HEK293 (cell line): Measurements from ENCODE around the gene HMGCS1.

ENCODE experiments used
- GFI1B ChIP-seq: fragments of 450-650 bp; formaldehyde crosslinking; IDR thresholded peaks from 2 replicates; pipeline ENCODE4 v1.5.1; 2016; ENCODE audit warnings: missing biosample characterization, missing genetic modification characterization
- OSR2 ChIP-seq: fragments of 450-650 bp; formaldehyde crosslinking; IDR thresholded peaks from 2 replicates; pipeline ENCODE4 v1.5.1; 2016; ENCODE audit warnings: missing biosample characterization, missing genetic modification characterization
- RBAK ChIP-seq: fragments of 450-650 bp; formaldehyde crosslinking; IDR thresholded peaks from 2 replicates; pipeline ENCODE4 v1.5.1; 2016; ENCODE audit warnings: missing biosample characterization, missing genetic modification characterization
- REPIN1 ChIP-seq: fragments of 450-650 bp; formaldehyde crosslinking; IDR thresholded peaks from 2 replicates; pipeline ENCODE4 v1.5.1; 2017; ENCODE audit warnings: missing biosample characterization, missing genetic modification characterization, low read depth
- REST ChIP-seq: fragments of 450-650 bp; formaldehyde crosslinking; IDR thresholded peaks from 2 replicates; pipeline ENCODE4 v1.5.1; 2016; ENCODE audit warnings: missing biosample characterization, missing genetic modification characterization
- TCF7L2 ChIP-seq: IDR thresholded peaks from 2 replicates; pipeline ENCODE4 v1.6.1; 2011; ENCODE audit warnings: low read depth, mild to moderate bottlenecking, inconsistent platforms, low read length, moderate library complexity, borderline replicate concordance
- ZBTB17 ChIP-seq: fragments of 450-650 bp; formaldehyde crosslinking; IDR thresholded peaks from 2 replicates; pipeline ENCODE4 v1.5.1; 2016; ENCODE audit warnings: missing biosample characterization, missing genetic modification characterization
- ZBTB20 ChIP-seq: fragments of 450-650 bp; formaldehyde crosslinking; IDR thresholded peaks from 2 replicates; pipeline ENCODE4 v1.5.1; 2016; ENCODE audit warnings: missing biosample characterization, missing genetic modification characterization
- ZBTB44 ChIP-seq: fragments of 450-650 bp; IDR thresholded peaks from 2 replicates; pipeline ENCODE4 v1.5.1; 2018; ENCODE audit warnings: missing biosample characterization, mild to moderate bottlenecking, missing genetic modification characterization
- ZFP37 ChIP-seq: fragments of 450-650 bp; formaldehyde crosslinking; IDR thresholded peaks from 2 replicates; pipeline ENCODE4 v1.5.1; 2016; ENCODE audit warnings: missing biosample characterization, missing genetic modification characterization
- ZIC2 ChIP-seq: fragments of 450-650 bp; formaldehyde crosslinking; IDR thresholded peaks from 2 replicates; pipeline ENCODE4 v1.5.1; 2016; ENCODE audit warnings: missing biosample characterization, missing genetic modification characterization
- ZNF121 ChIP-seq: fragments of 450-650 bp; formaldehyde crosslinking; IDR thresholded peaks from 2 replicates; pipeline ENCODE4 v1.5.1; 2016; ENCODE audit warnings: missing biosample characterization, missing genetic modification characterization
- ZNF133 ChIP-seq: fragments of 450-650 bp; formaldehyde crosslinking; IDR thresholded peaks from 2 replicates; pipeline ENCODE4 v1.5.1; 2016; ENCODE audit warnings: missing biosample characterization, missing genetic modification characterization
- ZNF157 ChIP-seq: fragments of 450-650 bp; formaldehyde crosslinking; IDR thresholded peaks from 2 replicates; pipeline ENCODE4 v1.5.1; 2016; ENCODE audit warnings: missing biosample characterization, missing genetic modification characterization
- ZNF169 ChIP-seq: fragments of 450-650 bp; formaldehyde crosslinking; IDR thresholded peaks from 2 replicates; pipeline ENCODE4 v1.5.1; 2016; ENCODE audit warnings: missing biosample characterization, missing genetic modification characterization
- ZNF184 ChIP-seq: fragments of 450-650 bp; IDR thresholded peaks from 2 replicates; pipeline ENCODE4 v1.5.1; 2018; ENCODE audit warnings: missing biosample characterization, mild to moderate bottlenecking, missing genetic modification characterization
- ZNF202 ChIP-seq: fragments of 450-650 bp; formaldehyde crosslinking; IDR thresholded peaks from 2 replicates; pipeline ENCODE4 v1.5.1; 2016; ENCODE audit warnings: missing biosample characterization, missing genetic modification characterization, borderline replicate concordance
- ZNF341 ChIP-seq: fragments of 450-650 bp; formaldehyde crosslinking; IDR thresholded peaks from 2 replicates; pipeline ENCODE4; 2016; ENCODE audit warnings: low read depth, missing biosample characterization, missing genetic modification characterization
- ZNF37A ChIP-seq: fragments of 450-650 bp; IDR thresholded peaks from 2 replicates; pipeline ENCODE4 v1.5.1; 2018; ENCODE audit warnings: missing biosample characterization, missing genetic modification characterization
- ZNF449 ChIP-seq: fragments of 450-650 bp; formaldehyde crosslinking; IDR thresholded peaks from 2 replicates; pipeline ENCODE4 v1.5.1; 2017; ENCODE audit warnings: missing biosample characterization, mild to moderate bottlenecking, missing genetic modification characterization, moderate library complexity
- ZNF510 ChIP-seq: fragments of 450-650 bp; formaldehyde crosslinking; IDR thresholded peaks from 2 replicates; pipeline ENCODE4 v1.5.1; 2018; ENCODE audit warnings: mild to moderate bottlenecking, missing genetic modification characterization, missing biosample characterization; ENCODE audit not compliant: insufficient replicate concordance
- ZNF518A ChIP-seq: fragments of 450-650 bp; formaldehyde crosslinking; conservative IDR thresholded peaks from 2 replicates; pipeline ENCODE4 v1.5.1; 2016; ENCODE audit warnings: low read depth, missing biosample characterization, missing genetic modification characterization
- ZNF629 ChIP-seq: fragments of 450-650 bp; formaldehyde crosslinking; IDR thresholded peaks from 2 replicates; pipeline ENCODE4 v1.5.1; 2017; ENCODE audit warnings: missing biosample characterization, missing genetic modification characterization
- ZNF639 ChIP-seq: fragments of 450-650 bp; formaldehyde crosslinking; IDR thresholded peaks from 2 replicates; pipeline ENCODE4 v1.5.1; 2016; ENCODE audit warnings: missing biosample characterization, missing genetic modification characterization

Gene HMGCS1

GRCh38 chr5:43315263-43315662 is 2.1 kb upstream of the HMGCS1 start (continued):
- no peak for TF ChIP-seq ZNF518A (tag by site-specific recombination)
- no peak for TF ChIP-seq ZNF37A (tag by site-specific recombination)
- no peak for TF ChIP-seq ZNF341
- TF ChIP-seq ZNF510 (tag by site-specific recombination), result no peak
- TF ChIP-seq ZBTB20 (tag by site-specific recombination), result no peak
- peak; percentile 73; the same call in 1 of the 2 replicates for TF ChIP-seq RBAK (tag by site-specific recombination)
- TF ChIP-seq ZFP37 (tag by site-specific recombination), result 0 out of 2 replicates have a peak, but pooled peaks have one; percentile 41
- no peak for TF ChIP-seq OSR2 (tag by site-specific recombination)
- TF ChIP-seq ZBTB17, result no peak
- TF ChIP-seq ZNF639 (tag by site-specific recombination), result peak; percentile 75; the same call in 1 of the 2 replicates
- TF ChIP-seq ZNF629 (tag by site-specific recombination), result peak; percentile 53
- TF ChIP-seq ZNF133 (tag by site-specific recombination), result no peak
- TF ChIP-seq REPIN1 (tag by site-specific recombination), result no peak
- no peak for TF ChIP-seq ZIC2 (tag by site-specific recombination)
- TF ChIP-seq ZNF121 (tag by site-specific recombination), result no peak
- TF ChIP-seq ZNF184 (tag by site-specific recombination), result peak; percentile 83
- TF ChIP-seq ZNF157 (tag by site-specific recombination), result no peak
- TF ChIP-seq TCF7L2, result no peak
- no peak for TF ChIP-seq ZNF449 (tag by site-specific recombination)
- TF ChIP-seq GFI1B (tag by site-specific recombination), result no peak
- no peak for TF ChIP-seq REST (tag by site-specific recombination)
- no peak for TF ChIP-seq ZBTB44 (tag by site-specific recombination)
- TF ChIP-seq ZNF202, result no peak
- no peak for TF ChIP-seq ZNF169 (tag by site-specific recombination)
